Epithelial cell of prostate (primary cell): ENCODE data around the gene OSER1.

Experiments used
- DNase-seq: peaks from one replicate; pipeline ENCODE4 v3.0.0-alpha.2; 2011; ENCODE audit warnings: low read depth, low spot score
- H3K27ac ChIP-seq: fragments of 450-650 bp; 2 replicates; pipeline ENCODE4 v1.5.1; 2017; ENCODE audit warnings: mild to moderate bottlenecking

Gene OSER1

GRCh38 chr20:44228465-44229258 is 18.1 kb upstream of the OSER1 start:
- DNase-seq: no peak

GRCh38 chr20:44224637-44225036 is 14.1 kb upstream of the OSER1 start:
- H3K27ac ChIP-seq: no peak overlapping the region
- no peak for DNase-seq

More at GRCh38 chr20:44228465-44229258, 18.1 kb upstream of the OSER1 start:
- no peak overlapping the region for H3K27ac ChIP-seq

- DNase-seq: no peak
- H3K27ac ChIP-seq: no peak overlapping the region
Observed at GRCh38 chr20:44223721-44224120, 13.2 kb upstream of the OSER1 start.

- no peak for DNase-seq
- no peak overlapping the region for H3K27ac ChIP-seq
Observed at GRCh38 chr20:44222633-44223368, 12.2 kb upstream of the OSER1 start.

GRCh38 chr20:44222027-44222426 is 11.5 kb upstream of the OSER1 start:
- H3K27ac ChIP-seq: no peak overlapping the region
- no peak for DNase-seq

- no peak for DNase-seq
- H3K27ac ChIP-seq: no peak overlapping the region
Observed at GRCh38 chr20:44221368-44221954, 10.9 kb upstream of the OSER1 start.

- DNase-seq: no peak
- no peak overlapping the region for H3K27ac ChIP-seq
Observed at GRCh38 chr20:44219791-44220190, 9.2 kb upstream of the OSER1 start.

- no peak overlapping the region for H3K27ac ChIP-seq
- DNase-seq: no peak
Observed at GRCh38 chr20:44219170-44219730, 8.7 kb upstream of the OSER1 start.

- DNase-seq: no peak
Observed at GRCh38 chr20:44218446-44218845, 7.9 kb upstream of the OSER1 start.

GRCh38 chr20:44217342-44218092 is 6.9 kb upstream of the OSER1 start:
- no peak overlapping the region for H3K27ac ChIP-seq

More at GRCh38 chr20:44218446-44218845, 7.9 kb upstream of the OSER1 start:
- no peak overlapping the region for H3K27ac ChIP-seq

GRCh38 chr20:44215125-44215524 is 4.6 kb upstream of the OSER1 start:
- DNase-seq: no peak
- no peak overlapping the region for H3K27ac ChIP-seq

More at GRCh38 chr20:44217342-44218092, 6.9 kb upstream of the OSER1 start:
- DNase-seq: no peak

- DNase-seq: peak; percentile 85
- H3K27ac ChIP-seq: peak overlapping the region; percentile 17
Observed at GRCh38 chr20:44212792-44213191, 2.2 kb upstream of the OSER1 start.

GRCh38 chr20:44211177-44212039 is 837 bp upstream of the OSER1 start:
- no peak for DNase-seq
- peak overlapping the region; percentile 94 for H3K27ac ChIP-seq

GRCh38 chr20:44209686-44210405 is 725 bp downstream of the OSER1 start:
- no peak for DNase-seq
- peak overlapping the region; percentile 94 for H3K27ac ChIP-seq

- peak overlapping the region; percentile 94 for H3K27ac ChIP-seq
- no peak for DNase-seq
Observed at GRCh38 chr20:44208770-44209169, 1.8 kb downstream of the OSER1 start.

- H3K27ac ChIP-seq: no peak overlapping the region
- DNase-seq: no peak
Observed at GRCh38 chr20:44208165-44208564, 2.4 kb downstream of the OSER1 start.

GRCh38 chr20:44207126-44207723 is 3.3 kb downstream of the OSER1 start:
- no peak overlapping the region for H3K27ac ChIP-seq
- DNase-seq: no peak

GRCh38 chr20:44206132-44206531 is 4.4 kb downstream of the OSER1 start:
- no peak for DNase-seq
- H3K27ac ChIP-seq: peak overlapping the region; percentile 77
